DND-41 (cell line): ENCODE measurements around the gene TRMT1L.

Source experiments
- ATAC-seq: fragments of 200-7000 bp; cut with Tn5 transposase; 3 replicates; pipeline ENCODE4 v1.9.1; 2021; ENCODE audit warnings: low read depth; ENCODE audit not compliant: insufficient read depth
- DNase-seq: peaks from one replicate; pipeline ENCODE4 v3.0.0-alpha.2; 2020
- H2AFZ ChIP-seq: 2 replicates; pipeline ENCODE4 v1.6.0; 2012; ENCODE audit warnings: low read depth, low read length
- H3K27ac ChIP-seq: 2 replicates; pipeline ENCODE4 v1.5.1; 2012; ENCODE audit warnings: low read length, inconsistent platforms
- H3K27me3 ChIP-seq: fragments of 200-600 bp; sonication (generic); 2 replicates; pipeline ENCODE4 v1.6.0; 2012; ENCODE audit warnings: low read length, mild to moderate bottlenecking, inconsistent platforms; ENCODE audit not compliant: insufficient read depth, poor library complexity
- H3K36me3 ChIP-seq: 2 replicates; pipeline ENCODE4 v1.5.1; 2012; ENCODE audit warnings: low read length, inconsistent platforms; ENCODE audit not compliant: insufficient read depth
- H3K4me1 ChIP-seq: 2 replicates; pipeline ENCODE4 v1.5.1; 2012; ENCODE audit warnings: mild to moderate bottlenecking, low read length; ENCODE audit not compliant: insufficient read depth
- H3K4me2 ChIP-seq: 2 replicates; pipeline ENCODE4 v1.6.0; 2012; ENCODE audit warnings: mild to moderate bottlenecking, moderate library complexity, low read length, inconsistent platforms; ENCODE audit not compliant: insufficient read depth
- H3K4me3 ChIP-seq, 2 experiments: fragments of 200-600 bp in 1 of 2; shearing (Covaris generic) in 1 of 2; 2 replicates each; pipeline ENCODE4 v1.5.1; 2012 to 2016; ENCODE audit warnings: inconsistent platforms in 2 of 2, low read length in 2 of 2, mild to moderate bottlenecking in 2 of 2, low read depth in 1 of 2, moderate library complexity in 1 of 2
- H3K79me2 ChIP-seq: 2 replicates; pipeline ENCODE4 v1.6.0; 2012; ENCODE audit warnings: low read length, inconsistent platforms; ENCODE audit not compliant: insufficient read depth
- H3K9ac ChIP-seq: 2 replicates; pipeline ENCODE4 v1.6.0; 2012; ENCODE audit warnings: low read depth, mild to moderate bottlenecking, inconsistent platforms, low read length, moderate library complexity
- H3K9me3 ChIP-seq: 2 replicates; pipeline ENCODE4 v1.5.1; 2012; ENCODE audit warnings: low read length, moderate library complexity, mild to moderate bottlenecking, inconsistent platforms; ENCODE audit not compliant: insufficient read depth, severe bottlenecking
- H4K20me1 ChIP-seq: 2 replicates; pipeline ENCODE4 v1.6.0; 2012; ENCODE audit warnings: low read length; ENCODE audit not compliant: insufficient read depth
- EZH2 ChIP-seq: IDR thresholded peaks from 3 replicates; pipeline ENCODE4 v1.6.1; 2012; ENCODE audit warnings: borderline replicate concordance, low read depth, mild to moderate bottlenecking, moderate library complexity, low read length, inconsistent platforms; ENCODE audit not compliant: severe bottlenecking
- TF ChIP-seq, protein P1 (sequence below): IDR thresholded peaks from 2 replicates; pipeline ENCODE4 v1.5.1; 2012; ENCODE audit warnings: borderline replicate concordance, low read length, moderate library complexity, mild to moderate bottlenecking; ENCODE audit not compliant: poor library complexity, severe bottlenecking; ENCODE audit errors: extremely low read depth

TRMT1L gene

DNA sequence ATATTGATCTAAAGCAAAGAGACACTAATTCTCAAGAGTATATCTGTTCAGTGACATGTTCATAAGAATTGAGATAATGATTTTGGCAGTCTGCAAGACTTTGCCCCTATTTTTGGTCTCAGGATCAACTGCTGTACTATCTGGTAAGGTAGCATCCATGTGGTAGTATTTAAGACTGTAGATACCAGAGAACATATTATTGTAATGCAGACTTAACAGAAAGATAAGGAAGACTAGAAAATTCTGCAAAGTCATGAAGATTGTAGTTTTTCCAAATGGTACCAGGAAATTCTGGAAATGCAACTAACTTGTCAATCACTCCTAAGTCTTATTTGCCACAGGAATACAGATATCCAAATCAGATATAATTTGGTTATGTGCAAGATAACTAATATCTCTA, 76.3 kb downstream of the TRMT1L start:
- Histone ChIP-seq H3K4me3 (no peak overlapping the region), H3K27ac (no peak overlapping the region), H3K79me2 (peaks cover 86% of the 10 kb centered on the region), H3K36me3 (no peaks in the 10 kb centered on the region), H3K4me2 (no peak overlapping the region), H2AFZ (no peak overlapping the region), H3K27me3 (no peaks in the 10 kb centered on the region), H3K9me3 (no peaks in the 10 kb centered on the region), H3K4me1 (no peaks in the 10 kb centered on the region), H4K20me1 (peaks cover 28% of the 10 kb centered on the region; the same call in 1 of the 2 replicates), H3K9ac (no peak overlapping the region)
- ATAC-seq, result no peak
- no peak for DNase-seq
- TF ChIP-seq, protein P1, sequence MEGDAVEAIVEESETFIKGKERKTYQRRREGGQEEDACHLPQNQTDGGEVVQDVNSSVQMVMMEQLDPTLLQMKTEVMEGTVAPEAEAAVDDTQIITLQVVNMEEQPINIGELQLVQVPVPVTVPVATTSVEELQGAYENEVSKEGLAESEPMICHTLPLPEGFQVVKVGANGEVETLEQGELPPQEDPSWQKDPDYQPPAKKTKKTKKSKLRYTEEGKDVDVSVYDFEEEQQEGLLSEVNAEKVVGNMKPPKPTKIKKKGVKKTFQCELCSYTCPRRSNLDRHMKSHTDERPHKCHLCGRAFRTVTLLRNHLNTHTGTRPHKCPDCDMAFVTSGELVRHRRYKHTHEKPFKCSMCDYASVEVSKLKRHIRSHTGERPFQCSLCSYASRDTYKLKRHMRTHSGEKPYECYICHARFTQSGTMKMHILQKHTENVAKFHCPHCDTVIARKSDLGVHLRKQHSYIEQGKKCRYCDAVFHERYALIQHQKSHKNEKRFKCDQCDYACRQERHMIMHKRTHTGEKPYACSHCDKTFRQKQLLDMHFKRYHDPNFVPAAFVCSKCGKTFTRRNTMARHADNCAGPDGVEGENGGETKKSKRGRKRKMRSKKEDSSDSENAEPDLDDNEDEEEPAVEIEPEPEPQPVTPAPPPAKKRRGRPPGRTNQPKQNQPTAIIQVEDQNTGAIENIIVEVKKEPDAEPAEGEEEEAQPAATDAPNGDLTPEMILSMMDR, result no peak
- no peak for TF ChIP-seq EZH2

DNA sequence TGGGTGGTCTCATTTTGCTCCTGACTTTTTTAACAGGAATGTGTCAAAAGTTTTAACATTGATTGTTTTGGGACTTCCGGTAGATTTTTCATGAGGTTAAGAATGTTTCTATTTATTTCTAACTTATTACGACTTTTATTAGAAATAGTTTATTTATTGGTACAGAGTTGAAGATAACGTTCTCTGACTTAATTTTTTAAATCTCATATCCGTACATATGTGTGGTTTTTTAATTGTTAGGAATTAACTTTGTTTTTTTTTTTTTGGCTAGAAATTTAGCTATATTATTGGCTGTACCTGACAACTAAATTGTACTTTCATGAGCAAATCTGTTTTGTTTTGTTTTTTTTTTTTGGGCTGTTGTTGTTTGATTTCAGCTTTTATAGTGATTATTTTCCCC, 79.4 kb downstream of the TRMT1L start:
- H3K9ac ChIP-seq, result no peak overlapping the region
- no peaks in the 10 kb centered on the region for H3K27me3 ChIP-seq
- TF ChIP-seq, protein P1, result no peak
- no peak for TF ChIP-seq EZH2
- H3K9me3 ChIP-seq, result no peaks in the 10 kb centered on the region
- peaks cover 87% of the 10 kb centered on the region for H3K79me2 ChIP-seq
- peaks cover 40% of the 10 kb centered on the region; the same call in 1 of the 2 replicates for H4K20me1 ChIP-seq
- ATAC-seq, result no peak
- no peak overlapping the region for H3K4me3 ChIP-seq
- no peaks in the 10 kb centered on the region for H3K36me3 ChIP-seq
- H3K27ac ChIP-seq, result no peak overlapping the region
- DNase-seq, result no peak
- H3K4me2 ChIP-seq, result no peak overlapping the region
- no peaks in the 10 kb centered on the region for H3K4me1 ChIP-seq
- no peak overlapping the region for H2AFZ ChIP-seq

DNA sequence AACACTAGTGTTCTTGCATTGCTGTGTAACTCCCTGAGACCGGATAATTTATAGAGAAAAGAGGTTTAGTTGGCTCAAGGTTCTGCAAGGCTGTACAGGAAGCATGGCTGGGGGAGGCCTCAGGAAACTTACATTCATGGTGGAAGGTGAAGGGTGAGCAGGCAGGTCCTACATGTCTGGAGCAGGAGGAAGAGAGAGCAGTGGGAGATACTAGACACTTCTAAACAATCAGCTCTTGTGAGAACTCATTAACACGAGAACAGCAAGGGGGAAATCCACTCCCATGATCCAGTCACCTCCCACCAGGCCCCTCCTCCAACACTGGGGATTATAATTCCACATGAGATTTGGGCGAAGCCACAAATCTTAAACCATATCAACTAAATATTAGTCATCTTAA, 81.3 kb downstream of the TRMT1L start:
- Histone ChIP-seq H3K27me3 (no peaks in the 10 kb centered on the region), H3K36me3 (no peaks in the 10 kb centered on the region), H4K20me1 (peaks cover 45% of the 10 kb centered on the region; the same call in 1 of the 2 replicates), H3K79me2 (peaks cover 88% of the 10 kb centered on the region), H2AFZ (no peak overlapping the region), H3K4me2 (no peak overlapping the region), H3K9ac (no peak overlapping the region), H3K9me3 (no peaks in the 10 kb centered on the region), H3K4me3 (no peak overlapping the region), H3K27ac (no peak overlapping the region), H3K4me1 (no peaks in the 10 kb centered on the region)
- ATAC-seq (no peak), DNase-seq (no peak)
- TF ChIP-seq EZH2, result no peak
- TF ChIP-seq, protein P1, result no peak

DNA sequence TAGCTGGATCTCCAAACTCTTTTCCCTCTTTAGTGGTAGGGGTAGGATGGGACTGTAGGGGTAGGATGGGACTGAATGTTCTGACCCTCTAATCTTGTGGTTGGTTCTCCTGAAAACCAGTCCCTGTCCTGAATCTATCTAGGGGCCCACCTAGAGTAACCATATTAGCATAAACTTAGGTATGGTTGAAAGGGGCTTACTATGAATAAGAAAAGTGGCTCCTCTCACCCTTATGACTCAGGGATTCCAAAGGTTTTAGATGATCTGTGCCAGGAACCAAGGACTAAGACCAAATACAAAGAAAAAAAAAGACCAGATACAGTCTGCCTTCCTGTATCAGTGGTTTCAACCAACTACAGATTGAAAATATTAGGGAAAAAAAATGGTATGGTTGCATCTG, 82.4 kb downstream of the TRMT1L start:
- Histone ChIP-seq H3K36me3 (no peaks in the 10 kb centered on the region), H3K27me3 (no peaks in the 10 kb centered on the region), H3K4me3 (no peak overlapping the region), H3K4me1 (no peaks in the 10 kb centered on the region), H3K27ac (no peak overlapping the region), H3K79me2 (peaks cover 88% of the 10 kb centered on the region), H4K20me1 (peaks cover 44% of the 10 kb centered on the region), H3K9ac (no peak overlapping the region), H3K4me2 (no peak overlapping the region), H2AFZ (no peak overlapping the region), H3K9me3 (no peaks in the 10 kb centered on the region)
- no peak for TF ChIP-seq EZH2
- TF ChIP-seq, protein P1, result no peak
- DNase-seq (no peak), ATAC-seq (no peak)
